PC-3 (cell line): ENCODE measurements around the gene BFAR. TPM values are rescaled to one million over a fixed set of nuclear protein-coding genes. Genes with fewer than 3 reads are reported as not detected.

ENCODE experiments used
- ATAC-seq: fragments of 200-7000 bp; cut with Tn5 transposase; 2 replicates; pipeline ENCODE4 v1.9.1; 2020; ENCODE audit warnings: mild to moderate bottlenecking, moderate library complexity
- BruUV-seq: library from RNA; stranded (reverse); fragments of 400-500 nt; replicated peaks from 2 replicates; lab custom pipeline; 2021; lab: Mats Ljungman, UMichigan
- CTCF ChIA-PET: fragments of 300-600 bp; sonication (Branson Sonifier 250); formaldehyde crosslinking; loops from one replicate; lab custom pipeline; 2022; ENCODE audit warnings: antibody characterized with exemption; lab: Charles Lee
- POLR2A ChIA-PET: fragments of 300-600 bp; sonication (Branson Sonifier 250); formaldehyde crosslinking; loops from one replicate; lab custom pipeline; 2022; ENCODE audit warnings: antibody characterized with exemption; ENCODE audit not compliant: unreplicated experiment; lab: Charles Lee
- DNase-seq: peaks from one replicate; pipeline ENCODE4 v3.0.0-alpha.2; 2015
- H2AFZ ChIP-seq: fragments of 300-600 bp; sonication (generic); 2 replicates; pipeline ENCODE4 v1.6.0; 2016; ENCODE audit warnings: antibody characterized with exemption, low read length
- H3F3A ChIP-seq: fragments of 300-600 bp; sonication (generic); one replicate; pipeline ENCODE4 v1.6.0; 2017; ENCODE audit warnings: antibody characterized with exemption, low read length, control low read depth, mild to moderate bottlenecking; ENCODE audit not compliant: unreplicated experiment
- H3K27ac ChIP-seq: fragments of 300-600 bp; sonication (generic); 2 replicates; pipeline ENCODE4 v1.5.1; 2016; ENCODE audit warnings: mild to moderate bottlenecking, low read length
- H3K27me3 ChIP-seq: fragments of 300-600 bp; sonication (generic); 2 replicates; pipeline ENCODE4 v1.6.1; 2016; ENCODE audit warnings: low read length, mixed read lengths
- H3K36me3 ChIP-seq: fragments of 300-600 bp; sonication (generic); 2 replicates; pipeline ENCODE4 v1.6.1; 2016; ENCODE audit warnings: low read depth, mixed run types, low read length, mixed read lengths
- H3K4me1 ChIP-seq: fragments of 300-600 bp; sonication (generic); 2 replicates; pipeline ENCODE4 v1.5.1; 2016; ENCODE audit warnings: low read length; ENCODE audit not compliant: insufficient read depth
- H3K4me2 ChIP-seq: fragments of 300-600 bp; sonication (generic); 2 replicates; pipeline ENCODE4 v1.6.0; 2016; ENCODE audit warnings: low read length
- H3K4me3 ChIP-seq: fragments of 300-600 bp; sonication (generic); 2 replicates; pipeline ENCODE4 v1.5.1; 2016; ENCODE audit warnings: mild to moderate bottlenecking, low read length, mixed read lengths
- H3K79me2 ChIP-seq: fragments of 300-600 bp; sonication (generic); 2 replicates; pipeline ENCODE4 v1.6.1; 2017; ENCODE audit warnings: low read length, mixed read lengths
- H3K9ac ChIP-seq: fragments of 300-600 bp; sonication (generic); 2 replicates; pipeline ENCODE4 v1.6.0; 2016; ENCODE audit warnings: mild to moderate bottlenecking, low read length
- H3K9me2 ChIP-seq: fragments of 300-600 bp; sonication (generic); replicated peaks from 2 replicates; pipeline ENCODE4 v1.6.1; 2016; ENCODE audit warnings: mixed run types, low read length, mixed read lengths
- H3K9me3 ChIP-seq: fragments of 300-600 bp; sonication (generic); 2 replicates; pipeline ENCODE4 v1.6.1; 2016; ENCODE audit warnings: low read length, mixed read lengths
- H4K20me1 ChIP-seq: fragments of 300-600 bp; sonication (generic); 2 replicates; pipeline ENCODE4 v1.6.1; 2016; ENCODE audit warnings: low read length, mixed read lengths
- CTCF ChIP-seq: fragments of 300-600 bp; sonication (generic); conservative IDR thresholded peaks from 2 replicates; pipeline ENCODE4 v1.5.1; 2017; ENCODE audit warnings: antibody characterized with exemption, low read depth, mild to moderate bottlenecking, low read length
- EZH2 ChIP-seq: fragments of 300-600 bp; sonication (generic); IDR thresholded peaks from one replicate; pipeline ENCODE4 v1.6.1; 2017; ENCODE audit warnings: antibody characterized with exemption, mild to moderate bottlenecking, low read length; ENCODE audit not compliant: unreplicated experiment
- EZH2phosphoT487 ChIP-seq: fragments of 300-600 bp; sonication (generic); IDR thresholded peaks from 2 replicates; pipeline ENCODE4 v1.6.1; 2018; ENCODE audit warnings: mild to moderate bottlenecking, antibody characterized with exemption, low read length, borderline replicate concordance
- intact Hi-C: fragments of 100-400 bp; cut with micrococcal nuclease; formaldehyde crosslinking; loops from 2 replicates; pipeline ENCODE4 v1.9.0; 2023
- total RNA-seq: library from RNA; depleted of rRNA; stranded (reverse); fragments of >200 nt; gene quantifications from 2 replicates; pipeline ENCODE4 v1.2.3, GENCODE V29; 2014

BFAR gene
- total RNA-seq, 1 experiment from 2014 or later, result 26.9 TPM

GRCh38 chr16:14641926-14642325, 9.2 kb downstream of the BFAR start:
- ChIA-PET CTCF (no interaction called here), POLR2A (no interaction called here)
- Histone ChIP-seq H3K36me3 (peaks cover 11% of the 10 kb centered on the region; the same call in 1 of the 2 replicates), H3K9ac (no peak overlapping the region), H3F3A (no peaks in the 10 kb centered on the region), H2AFZ (no peak overlapping the region), H3K27me3 (no peaks in the 10 kb centered on the region), H3K79me2 (peaks cover 55% of the 10 kb centered on the region), H3K4me2 (no peak overlapping the region), H3K4me1 (no peaks in the 10 kb centered on the region), H4K20me1 (no peaks in the 10 kb centered on the region), H3K9me2 (no peaks in the 10 kb centered on the region), H3K4me3 (no peak overlapping the region), H3K9me3 (no peaks in the 10 kb centered on the region), H3K27ac (no peak overlapping the region)
- no peak for DNase-seq
- ATAC-seq, result no peak
- BruUV-seq, result no TSS peak
- TF ChIP-seq EZH2 (no peak), EZH2phosphoT487 (no peak), CTCF (no peak)
- intact Hi-C loops, result no loop called here

DNA sequence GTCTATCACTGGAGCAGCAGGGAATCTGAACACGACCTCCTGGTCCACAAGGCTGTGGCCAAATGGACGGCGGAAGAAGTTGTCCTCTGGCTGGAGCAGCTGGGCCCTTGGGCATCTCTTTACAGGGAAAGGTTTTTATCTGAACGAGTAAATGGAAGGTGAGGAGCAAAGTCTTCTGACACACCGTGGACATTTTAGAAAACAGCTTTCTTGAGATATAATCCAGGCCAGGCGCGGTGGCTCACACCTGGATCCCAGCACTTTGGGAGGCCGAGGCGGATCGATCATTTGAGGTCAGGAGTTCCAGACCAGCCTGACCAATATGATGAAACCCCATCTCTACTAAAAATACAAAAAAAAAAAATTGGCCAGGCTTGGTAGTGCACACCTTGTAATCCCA, 17.1 kb downstream of the BFAR start:
- CTCF ChIA-PET, result no interaction called here
- no peak overlapping the region for H3K9ac ChIP-seq
- no peaks in the 10 kb centered on the region for H4K20me1 ChIP-seq
- ATAC-seq (no peak), DNase-seq (no peak)
- H3K4me2 ChIP-seq, result no peak overlapping the region
- H3F3A ChIP-seq, result no peaks in the 10 kb centered on the region
- no peaks in the 10 kb centered on the region for H3K9me3 ChIP-seq
- no peaks in the 10 kb centered on the region for H3K4me1 ChIP-seq
- H3K9me2 ChIP-seq, result no peaks in the 10 kb centered on the region
- H2AFZ ChIP-seq, result no peak overlapping the region
- H3K79me2 ChIP-seq, result no peaks in the 10 kb centered on the region
- POLR2A ChIA-PET, result no interaction called here
- H3K27me3 ChIP-seq, result no peaks in the 10 kb centered on the region
- intact Hi-C loops, result no loop called here
- TF ChIP-seq CTCF, result no peak
- TF ChIP-seq EZH2, result no peak
- no peak for TF ChIP-seq EZH2phosphoT487
- no peak overlapping the region for H3K27ac ChIP-seq
- no peak overlapping the region for H3K4me3 ChIP-seq
- no TSS peak for BruUV-seq
- peaks cover 11% of the 10 kb centered on the region; the same call in 1 of the 2 replicates for H3K36me3 ChIP-seq

DNA sequence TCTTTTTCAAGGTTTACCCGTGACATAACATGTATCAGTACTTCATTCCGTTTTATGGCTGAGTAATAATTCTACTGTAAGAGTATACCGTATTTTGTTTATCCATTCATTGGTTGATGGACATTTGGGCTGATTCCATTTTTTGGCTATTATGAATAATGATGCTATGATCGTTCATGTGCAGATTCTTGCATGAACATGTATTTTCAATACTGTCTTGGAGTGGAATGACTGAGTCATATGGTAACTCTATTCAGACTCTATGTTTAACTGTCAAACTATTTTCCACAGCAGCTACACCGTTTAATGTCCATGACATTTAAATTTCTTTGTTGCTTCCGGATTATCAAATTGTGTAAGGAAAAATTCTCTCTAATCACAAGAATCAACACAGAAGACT, 17.9 kb downstream of the BFAR start:
- Histone ChIP-seq H3K27me3 (no peaks in the 10 kb centered on the region), H3F3A (no peaks in the 10 kb centered on the region), H3K9me2 (no peaks in the 10 kb centered on the region), H3K9ac (no peak overlapping the region), H3K4me1 (no peaks in the 10 kb centered on the region), H2AFZ (no peak overlapping the region), H3K27ac (no peak overlapping the region), H4K20me1 (no peaks in the 10 kb centered on the region), H3K36me3 (peaks cover 9% of the 10 kb centered on the region; the same call in 1 of the 2 replicates), H3K9me3 (no peaks in the 10 kb centered on the region), H3K79me2 (no peaks in the 10 kb centered on the region), H3K4me3 (no peak overlapping the region), H3K4me2 (no peak overlapping the region)
- intact Hi-C loops, result no loop called here
- DNase-seq (no peak), ATAC-seq (no peak)
- no TSS peak for BruUV-seq
- no peak for TF ChIP-seq EZH2
- TF ChIP-seq EZH2phosphoT487, result no peak
- no peak for TF ChIP-seq CTCF
- CTCF ChIA-PET, result no interaction called here
- POLR2A ChIA-PET, result no interaction called here
